Esophagus squamous epithelium (tissue), 5 donors: ENCODE measurements around the gene GPER1. TPM values are rescaled to one million over a fixed set of nuclear protein-coding genes. Genes with fewer than 3 reads are reported as not detected.
A peak's percentile ranks its signal among the peaks of the same experiment; 100 is the strongest.

Source experiments
- DNase-seq: peaks from one replicate; lab custom pipeline; 2025; lab: John Stamatoyannopoulos, UW
- H3K27ac ChIP-seq, 4 donors: fragments of 200-600 bp; sonication (generic); one replicate each; pipeline ENCODE4 v1.5.1; 2016 to 2019; ENCODE audit warnings: mild to moderate bottlenecking in 1 of 4
- H3K27me3 ChIP-seq, 4 donors: fragments of 200-600 bp; sonication (generic); 1 replicate in 3 of 4; 2 replicates in 1 of 4; pipeline versions ENCODE4 v1.5.1 to v1.6.0; 2017 to 2021; ENCODE audit warnings: antibody characterized with exemption in 1 of 4
- H3K36me3 ChIP-seq, 3 donors: fragments of 200-600 bp; sonication (generic); one replicate each; pipeline ENCODE4 v1.5.1; 2016 to 2019
- H3K4me1 ChIP-seq, 3 donors: fragments of 200-600 bp; sonication (generic); one replicate each; pipeline ENCODE4 v1.5.1; 2017 to 2019
- H3K4me3 ChIP-seq, 4 donors: fragments of 200-600 bp; sonication (generic); 1 replicate in 3 of 4; 2 replicates in 1 of 4; pipeline ENCODE4 v1.5.1; 2016 to 2019; ENCODE audit warnings: mild to moderate bottlenecking in 2 of 4, moderate library complexity in 1 of 4
- H3K9me3 ChIP-seq, 3 donors: fragments of 200-600 bp; sonication (generic); one replicate each; pipeline ENCODE4 v1.5.1; 2016 to 2019
- CTCF ChIP-seq, 6 experiments: fragments of 450-650 bp in 4 of 6; fragments of 200-600 bp in 2 of 6; sonication (generic) in 2 of 6; IDR thresholded peaks; one replicate each; pipeline ENCODE4 v1.5.1; 2016 to 2019; ENCODE audit warnings: antibody characterized with exemption in 6 of 6, mild to moderate bottlenecking in 4 of 6, moderate library complexity in 4 of 6
- POLR2A ChIP-seq, 4 donors: fragments of 450-650 bp; IDR thresholded peaks; one replicate each; pipeline ENCODE4 v1.6.1; 2017; ENCODE audit warnings: antibody characterized with exemption in 4 of 4, mild to moderate bottlenecking in 4 of 4, moderate library complexity in 3 of 4
- WGBS, 2 donors: methylation state at CpG; one replicate each; pipeline ENCODE4 v1.1.5; 2018; 5-methylcytosine and 5-hydroxymethylcytosine counted together
- intact Hi-C: fragments of 100-400 bp; cut with DNase I; formaldehyde crosslinking; loops from one replicate; pipeline ENCODE4 v1.15.0; 2022
- total RNA-seq, 4 donors: library from RNA; depleted of rRNA; stranded (reverse); fragments of >200 nt; gene quantifications; one replicate each; pipeline ENCODE4 v1.1.0, GENCODE V29; 2016
- donor health status: DM: yes; HTN: yes; CAD: no.

The GPER1 gene
- total RNA-seq, 4 donors from 2014 or later = 0.87 to 2.3 (median 1.5) TPM

GRCh38 chr7:1086588-1087464 is 1.1 kb upstream of the GPER1 start:
- no peaks in the 10 kb centered on the region for H3K9me3 ChIP-seq
- H3K4me1 ChIP-seq = peaks cover 19 to 64% (median 28%) of the 10 kb centered on the region in 3 donors
- no peak for DNase-seq
- 10 to 25% methylated on average over 15 to 21 of the region's 45 CpGs for WGBS, 2 donors
- H3K27ac ChIP-seq = peak overlapping the region; percentile 50 to 84 (median 60)
- intact Hi-C loops = no loop called here
- H3K36me3 ChIP-seq = peaks cover 0 to 9% (median 0%) of the 10 kb centered on the region in 3 donors
- no peaks in the 10 kb centered on the region for H3K27me3 ChIP-seq
- TF ChIP-seq POLR2A (IDR thresholded peaks at IDR 0.05) (no peak), CTCF (IDR thresholded peaks at IDR 0.05) (peak; percentile 81 to 96 (median 88))
- peak overlapping the region; percentile 28 to 69 (median 44) for H3K4me3 ChIP-seq

GRCh38 chr7:1087465-1087814 is 473 bp upstream of the GPER1 start:
- H3K36me3 ChIP-seq = peaks cover 0 to 15% (median 0%) of the 10 kb centered on the region in 3 donors
- 15 to 28% methylated on average over 6 of the region's 6 CpGs for WGBS, 2 donors
- no peak for DNase-seq
- no peak for TF ChIP-seq CTCF (IDR thresholded peaks at IDR 0.05)
- H3K27me3 ChIP-seq = no peaks in the 10 kb centered on the region
- no peaks in the 10 kb centered on the region for H3K9me3 ChIP-seq
- peaks cover 19 to 59% (median 28%) of the 10 kb centered on the region in 3 donors for H3K4me1 ChIP-seq
- intact Hi-C loops = no loop called here
- peak overlapping the region in 3 of 4 donors; percentile 65 to 84 (median 67) for H3K27ac ChIP-seq
- peak overlapping the region; percentile 28 to 69 (median 44) for H3K4me3 ChIP-seq

GRCh38 chr7:1090236-1090635 is 2.3 kb downstream of the GPER1 start:
- 86 to 100% methylated on average over 4 of the region's 21 CpGs for WGBS, 2 donors
- DNase-seq = no peak
- no peaks in the 10 kb centered on the region for H3K27me3 ChIP-seq
- H3K27ac ChIP-seq = no peak overlapping the region
- no peak for TF ChIP-seq POLR2A (IDR thresholded peaks at IDR 0.05)
- TF ChIP-seq CTCF (IDR thresholded peaks at IDR 0.05) = no peak
- no peaks in the 10 kb centered on the region for H3K9me3 ChIP-seq
- peaks cover 19 to 39% (median 28%) of the 10 kb centered on the region in 3 donors for H3K4me1 ChIP-seq
- no peak overlapping the region for H3K4me3 ChIP-seq
- intact Hi-C loops = no loop called here
- peaks cover 0 to 36% (median 6%) of the 10 kb centered on the region in 3 donors for H3K36me3 ChIP-seq

- 73 to 78% methylated on average over 10 to 11 of the region's 28 CpGs for WGBS, 2 donors
- TF ChIP-seq POLR2A (IDR thresholded peaks at IDR 0.05) (no peak), CTCF (IDR thresholded peaks at IDR 0.05) (no peak)
- Histone ChIP-seq H3K27ac (no peak overlapping the region), H3K4me3 (no peak overlapping the region), H3K27me3 (no peaks in the 10 kb centered on the region), H3K4me1 (peaks cover 19 to 37% (median 28%) of the 10 kb centered on the region in 3 donors), H3K36me3 (peaks cover 0 to 36% (median 6%) of the 10 kb centered on the region in 3 donors), H3K9me3 (no peaks in the 10 kb centered on the region)
- intact Hi-C loops = no loop called here
- DNase-seq = no peak
Measured at GRCh38 chr7:1090686-1091643, 3.1 kb downstream of the GPER1 start.
